ENCODE data around the gene KRT3. TPM values are rescaled to one million over a fixed set of nuclear protein-coding genes. Genes with fewer than 3 reads are reported as not detected.

Gene KRT3
- polyA plus RNA-seq, 3 donors, result not detected

DNA sequence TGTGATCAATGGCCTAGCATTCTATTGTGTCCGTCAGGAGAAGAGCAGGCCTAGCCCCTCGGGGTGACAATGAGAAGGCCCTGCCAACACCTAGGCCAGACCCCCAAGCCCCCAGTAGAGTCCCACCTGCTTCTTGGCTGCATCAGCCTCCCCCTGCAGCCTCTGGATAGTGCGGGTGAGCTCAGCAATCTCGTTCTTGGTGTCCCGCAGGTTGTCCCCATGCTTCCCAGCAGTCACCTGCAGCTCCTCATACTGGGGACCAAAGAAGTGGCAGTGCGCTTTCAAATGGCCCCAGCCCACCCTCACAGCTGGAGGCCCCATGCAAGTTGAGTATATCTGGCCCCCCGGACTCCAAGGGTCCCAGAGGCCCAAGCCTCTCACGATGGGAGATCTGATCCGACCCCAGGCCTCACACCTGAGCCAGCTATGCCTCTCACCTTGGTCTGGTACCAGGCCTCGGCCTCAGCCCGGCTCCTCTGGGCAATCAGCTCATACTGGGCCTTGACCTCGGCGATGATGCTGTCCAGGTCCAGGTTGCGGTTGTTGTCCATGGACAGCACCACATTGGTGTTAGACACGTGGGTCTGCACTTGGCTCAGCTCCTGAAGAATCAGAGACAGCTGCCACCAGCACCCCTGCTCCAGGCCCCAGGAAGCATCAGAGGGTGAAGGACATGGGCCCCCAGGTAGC lies 28.0 kb upstream of the KRT3 start:
- no peak overlapping the region for H3K4me3 Mint-ChIP-seq
- Histone ChIP-seq H3K9me3 (replicated peaks in 1 of 2; ENCODE audit: control insufficient read depth in 1 of 2, insufficient read depth in 1 of 2, low read length in 2 of 2) (no peaks in the 10 kb centered on the region), H3K36me3 (replicated peaks in 1 of 2; ENCODE audit: control insufficient read depth in 1 of 2, insufficient read depth in 2 of 2, low read length in 2 of 2) (no peaks in the 10 kb centered on the region), H3K27me3 (ENCODE audit: control insufficient read depth in 2 of 2, insufficient read depth in 2 of 2, low read length in 2 of 2) (no peaks in the 10 kb centered on the region), H3K4me1 (ENCODE audit: control insufficient read depth in 1 of 2, insufficient read depth in 2 of 2, low read length in 2 of 2) (peaks cover 0 to 6% of the 10 kb centered on the region in 2 donors), H4K20me1 (ENCODE audit: insufficient read depth, low read length) (no peaks in the 10 kb centered on the region), H3K4me3 (replicated peaks in 1 of 3; ENCODE audit: low read depth in 2 of 3, low read length in 3 of 3) (no peak overlapping the region), H3K79me2 (ENCODE audit: insufficient read depth, low read length) (no peaks in the 10 kb centered on the region), H3K4me2 (replicated peaks; ENCODE audit: extremely low read depth, low read length, poor library complexity, severe bottlenecking) (no peak overlapping the region), H3K27ac (ENCODE audit: low read depth in 1 of 2, low read length in 2 of 2) (no peak overlapping the region), H2AFZ (ENCODE audit: insufficient read depth, low read depth, low read length, poor library complexity, severe bottlenecking) (no peak overlapping the region), H3K9ac (ENCODE audit: insufficient read depth, low read length, poor library complexity, severe bottlenecking) (no peak overlapping the region)
- intact Hi-C loops (cut with micrococcal nuclease), result no loop called here
- H3K36me3 Mint-ChIP-seq, result no peaks in the 10 kb centered on the region
- 93% methylated on average over 15 of the region's 15 CpGs for WGBS (ENCODE audit: insufficient coverage)
- no peaks in the 10 kb centered on the region for H3K9me3 Mint-ChIP-seq
- no peak for DNase-seq
- peaks cover 2 to 7% (median 3%) of the 10 kb centered on the region in 3 donors for H3K27me3 Mint-ChIP-seq (ENCODE audit: low read depth in 3 of 3)
- H3K27ac Mint-ChIP-seq, result no peak overlapping the region
- H3K4me1 Mint-ChIP-seq, result peaks cover 7% of the 10 kb centered on the region
- TF ChIP-seq, protein P1, sequence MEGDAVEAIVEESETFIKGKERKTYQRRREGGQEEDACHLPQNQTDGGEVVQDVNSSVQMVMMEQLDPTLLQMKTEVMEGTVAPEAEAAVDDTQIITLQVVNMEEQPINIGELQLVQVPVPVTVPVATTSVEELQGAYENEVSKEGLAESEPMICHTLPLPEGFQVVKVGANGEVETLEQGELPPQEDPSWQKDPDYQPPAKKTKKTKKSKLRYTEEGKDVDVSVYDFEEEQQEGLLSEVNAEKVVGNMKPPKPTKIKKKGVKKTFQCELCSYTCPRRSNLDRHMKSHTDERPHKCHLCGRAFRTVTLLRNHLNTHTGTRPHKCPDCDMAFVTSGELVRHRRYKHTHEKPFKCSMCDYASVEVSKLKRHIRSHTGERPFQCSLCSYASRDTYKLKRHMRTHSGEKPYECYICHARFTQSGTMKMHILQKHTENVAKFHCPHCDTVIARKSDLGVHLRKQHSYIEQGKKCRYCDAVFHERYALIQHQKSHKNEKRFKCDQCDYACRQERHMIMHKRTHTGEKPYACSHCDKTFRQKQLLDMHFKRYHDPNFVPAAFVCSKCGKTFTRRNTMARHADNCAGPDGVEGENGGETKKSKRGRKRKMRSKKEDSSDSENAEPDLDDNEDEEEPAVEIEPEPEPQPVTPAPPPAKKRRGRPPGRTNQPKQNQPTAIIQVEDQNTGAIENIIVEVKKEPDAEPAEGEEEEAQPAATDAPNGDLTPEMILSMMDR (IDR thresholded peaks at IDR 0.05), result no peak

DNA sequence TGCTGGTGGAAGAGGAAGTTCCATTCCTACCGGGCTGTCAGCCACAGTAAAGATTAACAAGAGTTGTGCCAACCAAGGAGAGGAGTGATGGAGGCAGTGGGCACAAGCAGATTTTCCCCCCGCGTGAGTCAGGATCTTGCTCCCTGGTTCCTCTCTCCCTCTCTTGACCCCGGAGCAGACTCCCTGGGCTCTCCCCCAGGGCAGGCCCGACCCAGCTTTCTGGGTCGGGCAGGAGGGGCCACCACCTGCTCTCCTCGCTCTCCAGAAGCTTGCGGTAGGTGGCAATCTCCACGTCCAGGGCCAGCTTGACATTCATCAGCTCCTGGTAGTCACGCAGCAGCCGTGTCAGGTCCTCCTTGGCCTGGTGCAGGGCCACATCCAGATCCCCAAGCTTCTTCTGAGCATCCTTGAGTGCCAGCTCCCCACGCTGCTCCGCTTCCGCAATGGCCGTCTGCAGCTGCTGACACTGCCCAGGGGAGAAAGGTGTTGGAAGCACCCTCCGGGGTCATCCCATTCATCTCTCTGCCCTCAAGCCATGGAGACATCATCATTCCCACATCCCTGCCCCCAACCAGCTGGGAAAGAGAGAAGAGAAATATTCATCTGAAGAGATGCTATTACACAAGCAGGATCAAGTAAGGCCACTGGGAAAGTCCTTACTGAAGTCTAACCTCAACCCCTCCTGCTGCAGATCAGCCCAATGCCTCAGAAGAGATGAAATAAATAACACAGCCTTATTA lies 27.0 kb upstream of the KRT3 start:
- Mint-ChIP-seq H3K27me3 (ENCODE audit: low read depth in 3 of 3) (peaks cover 3 to 7% (median 6%) of the 10 kb centered on the region in 3 donors), H3K27ac (no peak overlapping the region)
- WGBS (ENCODE audit: insufficient coverage), result 71% methylated on average over 11 of the region's 16 CpGs

More for the DNA sequence above, 27.0 kb upstream of the KRT3 start:
- Histone ChIP-seq H3K4me2 (replicated peaks; ENCODE audit: extremely low read depth, low read length, poor library complexity, severe bottlenecking) (no peak overlapping the region), H3K27ac (ENCODE audit: low read depth in 1 of 2, low read length in 2 of 2) (no peak overlapping the region), H3K27me3 (ENCODE audit: control insufficient read depth in 2 of 2, insufficient read depth in 2 of 2, low read length in 2 of 2) (no peaks in the 10 kb centered on the region), H3K79me2 (ENCODE audit: insufficient read depth, low read length) (no peaks in the 10 kb centered on the region), H4K20me1 (ENCODE audit: insufficient read depth, low read length) (no peaks in the 10 kb centered on the region), H2AFZ (ENCODE audit: insufficient read depth, low read depth, low read length, poor library complexity, severe bottlenecking) (no peak overlapping the region), H3K9me3 (replicated peaks in 1 of 2; ENCODE audit: control insufficient read depth in 1 of 2, insufficient read depth in 1 of 2, low read length in 2 of 2) (no peaks in the 10 kb centered on the region), H3K4me1 (ENCODE audit: control insufficient read depth in 1 of 2, insufficient read depth in 2 of 2, low read length in 2 of 2) (no peaks in the 10 kb centered on the region), H3K36me3 (replicated peaks in 1 of 2; ENCODE audit: control insufficient read depth in 1 of 2, insufficient read depth in 2 of 2, low read length in 2 of 2) (no peaks in the 10 kb centered on the region), H3K9ac (ENCODE audit: insufficient read depth, low read length, poor library complexity, severe bottlenecking) (no peak overlapping the region), H3K4me3 (replicated peaks in 1 of 3; ENCODE audit: low read depth in 2 of 3, low read length in 3 of 3) (no peak overlapping the region)
- intact Hi-C loops (cut with micrococcal nuclease), result no loop called here
- TF ChIP-seq, protein P1 (IDR thresholded peaks at IDR 0.05), result no peak
- Mint-ChIP-seq H3K9me3 (no peaks in the 10 kb centered on the region), H3K4me3 (no peak overlapping the region), H3K4me1 (no peaks in the 10 kb centered on the region), H3K36me3 (no peaks in the 10 kb centered on the region)
- no peak for DNase-seq
